K562 (cell line): ENCODE data around the gene PGAP2. TPM values are rescaled to one million over a fixed set of nuclear protein-coding genes. Genes with fewer than 3 reads are reported as not detected.

Experiments used
- ARID1B ChIP-seq: fragments of 450-650 bp; IDR thresholded peaks from 2 replicates; pipeline ENCODE4 v1.6.1; 2016; ENCODE audit warnings: antibody characterized with exemption, mild to moderate bottlenecking, inconsistent platforms
- DEAF1 ChIP-seq: fragments of 450-650 bp; formaldehyde crosslinking; IDR thresholded peaks from 2 replicates; pipeline ENCODE4 v1.4.0; 2020; ENCODE audit warnings: mild to moderate bottlenecking, moderate library complexity
- GTF2B ChIP-seq: IDR thresholded peaks from 2 replicates; pipeline ENCODE4 v1.6.1; 2011; ENCODE audit not compliant: insufficient read length; ENCODE audit errors: extremely low read depth
- HDAC3 ChIP-seq: fragments of 450-650 bp; IDR thresholded peaks from 2 replicates; pipeline ENCODE4 v1.6.1; 2018; ENCODE audit warnings: borderline replicate concordance, mild to moderate bottlenecking, moderate library complexity; ENCODE audit not compliant: partially characterized antibody
- HNRNPLL ChIP-seq: fragments of 200-400 bp; formaldehyde crosslinking; IDR thresholded peaks from 2 replicates; pipeline ENCODE4 v1.6.1; 2017; ENCODE audit warnings: low read length, low read depth, mild to moderate bottlenecking; ENCODE audit not compliant: poor library complexity, severe bottlenecking
- MAX ChIP-seq: sonication (generic); formaldehyde crosslinking; IDR thresholded peaks from 2 replicates; pipeline ENCODE4 v1.9.0; 2022; ENCODE audit warnings: mild to moderate bottlenecking, missing genetic modification reagents
- MBD1 ChIP-seq: fragments of 250-450 bp; sonication (Bioruptor Pico); IDR thresholded peaks from 2 replicates; pipeline ENCODE4 v1.8.0; 2022; ENCODE audit warnings: inconsistent platforms
- MBD2 ChIP-seq: sonication (generic); IDR thresholded peaks from 2 replicates; pipeline ENCODE4 v1.6.1; 2016; ENCODE audit warnings: low read depth, borderline replicate concordance
- NEUROD1 ChIP-seq: fragments of 150-350 bp; IDR thresholded peaks from 2 replicates; pipeline ENCODE4 v1.6.1; 2014; ENCODE audit warnings: borderline replicate concordance, low read length, low read depth; ENCODE audit not compliant: partially characterized antibody
- NFXL1 ChIP-seq: fragments of 450-650 bp; formaldehyde crosslinking; IDR thresholded peaks from 2 replicates; pipeline ENCODE4 v1.4.0; 2021; ENCODE audit warnings: mild to moderate bottlenecking
- PATZ1 ChIP-seq: fragments of 250-450 bp; sonication (Bioruptor Pico); IDR thresholded peaks from 2 replicates; pipeline ENCODE4 v1.5.0; 2020; ENCODE audit warnings: mild to moderate bottlenecking, borderline replicate concordance
- TBL1XR1 ChIP-seq, 2 experiments: IDR thresholded peaks; 2 replicates each; pipeline ENCODE4 v1.6.1; 2012; ENCODE audit warnings: improper control_type of control experiment in 2 of 2, low read length in 2 of 2, mild to moderate bottlenecking in 1 of 2
- U2AF1 ChIP-seq: fragments of 200-400 bp; formaldehyde crosslinking; optimal IDR thresholded peaks from 2 replicates; pipeline ENCODE3; 2017; ENCODE audit warnings: mild to moderate bottlenecking, low read depth, low read length, moderate library complexity
- ZBTB7A ChIP-seq: IDR thresholded peaks from 2 replicates; pipeline ENCODE4 v1.6.1; 2011; ENCODE audit warnings: low read depth, mild to moderate bottlenecking, low read length, moderate library complexity, borderline replicate concordance; ENCODE audit not compliant: control insufficient read depth
- ZNF449 ChIP-seq: fragments of 250-450 bp; sonication (Bioruptor Pico); IDR thresholded peaks from 2 replicates; pipeline ENCODE4 v1.8.0; 2022; ENCODE audit warnings: moderate library complexity, mild to moderate bottlenecking, inconsistent platforms
- ZNF586 ChIP-seq: fragments of 450-650 bp; formaldehyde crosslinking; conservative IDR thresholded peaks from 2 replicates; pipeline ENCODE4 v1.4.0; 2020; ENCODE audit warnings: mild to moderate bottlenecking, moderate library complexity
- polyA plus RNA-seq, 8 experiments: library from polyadenylated mRNA; depleted of rRNA in 4 of 8; stranded (reverse) in 5 of 8; unstranded in 3 of 8; fragments of >200 nt; fragmentation: Nextera tagmentation in 2 of 8; fragmentation: Illumina TruSeq in 1 of 8; extraction: Ambion mirVana in 2 of 8; extraction: Trizol in 1 of 8; gene quantifications; 2 replicates each; pipeline versions ENCODE4 v1.2.1 to v1.2.3, GENCODE V29; 2011 to 2014; ENCODE audit warnings: inconsistent platforms in 1 of 8, missing spikeins in 1 of 8
- total RNA-seq, 7 experiments: library from RNA; depleted of rRNA in 6 of 7; stranded (reverse); fragments of >200 nt in 6 of 7; fragmentation: Illumina TruSeq in 2 of 7; extraction: Trizol in 2 of 7; gene quantifications; 2 replicates each; pipeline versions ENCODE4 v1.2.1 to v1.2.3, GENCODE V29; 2011 to 2021; ENCODE audit warnings: low replicate concordance in 1 of 7
- TF ChIP-seq, protein P1 (sequence below): sonication (generic); formaldehyde crosslinking; IDR thresholded peaks from 2 replicates; pipeline ENCODE4 v1.5.0; 2020; ENCODE audit warnings: missing genetic modification reagents

Gene PGAP2
- total and polyA plus RNA-seq, 9 of the 15 experiments (the other 6 are each of a cell fraction or from before 2014, with no cell fraction given): 17.9 to 47.2 (median 33.7) TPM

- peak; percentile 95 for TF ChIP-seq MAX
- no peak for TF ChIP-seq HDAC3
- peak; percentile 87 for TF ChIP-seq U2AF1
- TF ChIP-seq MBD2: peak; percentile 93
- TF ChIP-seq TBL1XR1 (IDR thresholded peaks at IDR 0.05; ENCODE audit: low read length in 2 of 2): peak in 1 of 2 experiments; percentile 19; a peak in 2 of 4 replicates
- TF ChIP-seq ZNF449 (CRISPR knock-in tag): no peak
- TF ChIP-seq DEAF1: no peak
- TF ChIP-seq, protein P1, sequence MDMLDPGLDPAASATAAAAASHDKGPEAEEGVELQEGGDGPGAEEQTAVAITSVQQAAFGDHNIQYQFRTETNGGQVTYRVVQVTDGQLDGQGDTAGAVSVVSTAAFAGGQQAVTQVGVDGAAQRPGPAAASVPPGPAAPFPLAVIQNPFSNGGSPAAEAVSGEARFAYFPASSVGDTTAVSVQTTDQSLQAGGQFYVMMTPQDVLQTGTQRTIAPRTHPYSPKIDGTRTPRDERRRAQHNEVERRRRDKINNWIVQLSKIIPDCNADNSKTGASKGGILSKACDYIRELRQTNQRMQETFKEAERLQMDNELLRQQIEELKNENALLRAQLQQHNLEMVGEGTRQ: no peak; the same call in 1 of the 2 replicates
- no peak for TF ChIP-seq ARID1B
- TF ChIP-seq GTF2B: no peak
- TF ChIP-seq ZBTB7A: peak; percentile 49; the same call in 1 of the 2 replicates
- no peak for TF ChIP-seq PATZ1
- peak; percentile 89 for TF ChIP-seq NEUROD1
- TF ChIP-seq HNRNPLL: peak; percentile 86
- no peak for TF ChIP-seq ZNF586
- TF ChIP-seq MBD1 (CRISPR knock-in tag): no peak
- TF ChIP-seq NFXL1 (CRISPR knock-in tag): no peak
Measured at GRCh38 chr11:3797329-3798090, 10.8 kb upstream of the PGAP2 start, which contains the start of gene NUP98 (continued).
